Adipose tissue (tissue), 3 donors: ENCODE data around the gene LILRA2. TPM values are rescaled to one million over a fixed set of nuclear protein-coding genes. Genes with fewer than 3 reads are reported as not detected.
"Not testable (repeated sequence)": the region's sequence is repeated elsewhere in the genome, so short reads cannot be mapped to it uniquely, and the experiment has no call there.

Experiments
- H3K27ac ChIP-seq: one replicate; pipeline ENCODE4 v1.5.1; 2013; ENCODE audit warnings: low read depth, low read length
- WGBS, 3 donors: extraction: QIAGEN DNeasy Blood & Tissue Kit; methylation state at CpG; one replicate each; pipeline ENCODE4 v1.1.7; 2013; 5-methylcytosine and 5-hydroxymethylcytosine counted together
- polyA plus RNA-seq, 3 donors: library from polyadenylated mRNA; stranded (reverse); fragments of 200-250 nt; gene quantifications; one replicate each; pipeline ENCODE4 v1.2.3, GENCODE V29; 2013
- donor health status: healthy with polysubstance abuse.
- donor health status: Bipolar disorder and iron deficiency.
- donor health status: healthy.

LILRA2 gene
- polyA plus RNA-seq, 3 donors: 0.68 to 7.9 (median 6.6) TPM

- 44 to 55% (median 44%) methylated on average over 9 of the region's 9 CpGs for WGBS, 3 donors
- not testable (repeated sequence) for H3K27ac ChIP-seq
Observed at GRCh38 chr19:54630262-54630661, 56.7 kb downstream of the LILRA2 start, which contains the start of gene LILRB1. Gene LILRB1 (plus strand): TSS chr19:54630484. CDS start chr19:54631074, 590 bp downstream.

- 36 to 51% (median 47%) methylated on average over 6 of the region's 6 CpGs for WGBS, 3 donors
- no peak overlapping the region for H3K27ac ChIP-seq
Observed at GRCh38 chr19:54630782-54631181, 57.2 kb downstream of the LILRA2 start.

- WGBS, 3 donors: 70 to 82% (median 74%) methylated on average over 23 of the region's 23 CpGs
- not testable (repeated sequence) for H3K27ac ChIP-seq
Observed at GRCh38 chr19:54631489-54632337, 58.1 kb downstream of the LILRA2 start.

- not testable (repeated sequence) for H3K27ac ChIP-seq
- 71 to 84% (median 81%) methylated on average over 15 to 16 of the region's 16 CpGs for WGBS, 3 donors
Observed at GRCh38 chr19:54632517-54632916, 58.9 kb downstream of the LILRA2 start.

- no peak overlapping the region for H3K27ac ChIP-seq
- WGBS, 3 donors: 43 to 75% (median 74%) methylated on average over 6 to 7 of the region's 7 CpGs
Observed at GRCh38 chr19:54633401-54633800, 59.8 kb downstream of the LILRA2 start.

GRCh38 chr19:54636081-54636480 lies 62.5 kb downstream of the LILRA2 start:
- not testable (repeated sequence) for H3K27ac ChIP-seq
- WGBS, 3 donors: 11 to 33% (median 26%) methylated on average over 10 to 12 of the region's 12 CpGs

- 83 to 92% (median 88%) methylated on average over 18 of the region's 18 CpGs for WGBS, 3 donors
- no peak overlapping the region for H3K27ac ChIP-seq
Observed at GRCh38 chr19:54638683-54639082, 65.1 kb downstream of the LILRA2 start.

Other genes starting within 250 kb of the LILRA2 start
- under 1 TPM in 1 of 3 donors, not detected in 2; 0.03 TPM for gene LILRA4, start 234.6 kb upstream of the LILRA2 start, polyA plus RNA-seq
- gene LAIR1, start 208.9 kb upstream of the LILRA2 start, polyA plus RNA-seq: 10 to 100 TPM in 2 of 3 donors, 1 to 10 TPM in 1; 8.2 to 75.8 (median 17.2) TPM
- gene TTYH1, start 158.3 kb upstream of the LILRA2 start, polyA plus RNA-seq: 10 to 100 TPM in 1 of 3 donors, under 1 TPM in 2; 0.70 to 11.9 (median 0.79) TPM
- 100 to 1,000 TPM; 139 to 155 (median 151) TPM for gene LENG8, start 124.6 kb upstream of the LILRA2 start, polyA plus RNA-seq
- gene LENG9, start 110.0 kb upstream of the LILRA2 start, polyA plus RNA-seq: 10 to 100 TPM in 1 of 3 donors, 1 to 10 TPM in 2; 5.7 to 19.7 (median 7.3) TPM
- gene CDC42EP5, start 100.5 kb upstream of the LILRA2 start, polyA plus RNA-seq: 10 to 100 TPM; 17.1 to 37.7 (median 20.8) TPM
- not detected for gene LAIR2, start 71.0 kb upstream of the LILRA2 start, polyA plus RNA-seq
- gene LILRA1, start 19.8 kb downstream of the LILRA2 start, polyA plus RNA-seq: 1 to 10 TPM in 2 of 3 donors, under 1 TPM in 1; 0.31 to 2.1 (median 1.3) TPM
- gene LILRB1, start 56.7 kb downstream of the LILRA2 start, polyA plus RNA-seq: 1 to 10 TPM; 1.3 to 6.1 (median 1.5) TPM
- 1 to 10 TPM; 1.3 to 8.3 (median 5.8) TPM for gene LILRB4, start 89.2 kb downstream of the LILRA2 start, polyA plus RNA-seq
- gene KIR3DL3, start 150.7 kb downstream of the LILRA2 start, polyA plus RNA-seq: not detected
- gene KIR2DL3, start 164.7 kb downstream of the LILRA2 start, polyA plus RNA-seq: under 1 TPM in 1 of 3 donors, not detected in 2; 0.04 TPM
- gene KIR2DL1, start 196.0 kb downstream of the LILRA2 start, polyA plus RNA-seq: not detected
- gene KIR2DL4, start 229.8 kb downstream of the LILRA2 start, polyA plus RNA-seq: not detected
- gene KIR3DL1, start 242.7 kb downstream of the LILRA2 start, polyA plus RNA-seq: not detected